Adrenal gland (tissue), 5 donors: ENCODE measurements around the gene BABAM2.

Source experiments
- CTCF ChIP-seq, 6 experiments: fragments of 450-650 bp in 4 of 6; fragments of 200-600 bp in 2 of 6; sonication (generic) in 1 of 6; IDR thresholded peaks; 1 replicate in 5 of 6; 2 replicates in 1 of 6; pipeline versions ENCODE4 v1.5.1 to v1.8.0; 2016 to 2021; ENCODE audit warnings: antibody characterized with exemption in 6 of 6, mild to moderate bottlenecking in 2 of 6, moderate library complexity in 1 of 6
- POLR2A ChIP-seq, 2 donors: fragments of 450-650 bp; IDR thresholded peaks; one replicate each; pipeline ENCODE4 v1.6.1; 2017; ENCODE audit warnings: antibody characterized with exemption in 2 of 2, mild to moderate bottlenecking in 2 of 2, moderate library complexity in 1 of 2
- donor health status: DM: no; HTN: no; CAD: no.

- TF ChIP-seq CTCF (IDR thresholded peaks at IDR 0.05) (no peak), POLR2A (IDR thresholded peaks at IDR 0.05) (no peak)
Measured at GRCh38 chr2:28382755-28383154, 492.2 kb downstream of the BABAM2 start.
